KOPT-K1 (cell line): Measurements from ENCODE around the gene CCNF.

Experiments used
- H3K27ac ChIP-seq: fragments of 200-600 bp; sonication (generic); 2 replicates; pipeline ENCODE4 v1.5.1; 2016; ENCODE audit warnings: antibody characterized with exemption, mild to moderate bottlenecking, low read depth, low read length; ENCODE audit not compliant: poor library complexity, severe bottlenecking
- H3K36me3 ChIP-seq: fragments of 200-600 bp; sonication (generic); 2 replicates; pipeline ENCODE4 v1.5.1; 2017; ENCODE audit warnings: antibody characterized with exemption, mild to moderate bottlenecking, low read length, moderate library complexity; ENCODE audit not compliant: insufficient read depth
- H3K9me3 ChIP-seq: fragments of 200-600 bp; sonication (generic); 2 replicates; pipeline ENCODE4 v1.5.1; 2017; ENCODE audit warnings: antibody characterized with exemption, low read length, mild to moderate bottlenecking; ENCODE audit not compliant: insufficient read depth, poor library complexity, severe bottlenecking

Gene CCNF

GRCh38 chr16:2469399-2470233, 40.4 kb downstream of the CCNF start:
- Histone ChIP-seq H3K9me3 (no peaks in the 10 kb centered on the region), H3K36me3 (no peaks in the 10 kb centered on the region; the same call in 1 of the 2 replicates), H3K27ac (no peak overlapping the region)

- no peak overlapping the region for H3K27ac ChIP-seq
- no peaks in the 10 kb centered on the region for H3K9me3 ChIP-seq
- no peaks in the 10 kb centered on the region for H3K36me3 ChIP-seq
Observed at GRCh38 chr16:2470234-2470601, 41.0 kb downstream of the CCNF start.

GRCh38 chr16:2470603-2471015, 41.4 kb downstream of the CCNF start:
- H3K27ac ChIP-seq = no peak overlapping the region
- no peaks in the 10 kb centered on the region for H3K9me3 ChIP-seq
- H3K36me3 ChIP-seq = no peaks in the 10 kb centered on the region

DNA sequence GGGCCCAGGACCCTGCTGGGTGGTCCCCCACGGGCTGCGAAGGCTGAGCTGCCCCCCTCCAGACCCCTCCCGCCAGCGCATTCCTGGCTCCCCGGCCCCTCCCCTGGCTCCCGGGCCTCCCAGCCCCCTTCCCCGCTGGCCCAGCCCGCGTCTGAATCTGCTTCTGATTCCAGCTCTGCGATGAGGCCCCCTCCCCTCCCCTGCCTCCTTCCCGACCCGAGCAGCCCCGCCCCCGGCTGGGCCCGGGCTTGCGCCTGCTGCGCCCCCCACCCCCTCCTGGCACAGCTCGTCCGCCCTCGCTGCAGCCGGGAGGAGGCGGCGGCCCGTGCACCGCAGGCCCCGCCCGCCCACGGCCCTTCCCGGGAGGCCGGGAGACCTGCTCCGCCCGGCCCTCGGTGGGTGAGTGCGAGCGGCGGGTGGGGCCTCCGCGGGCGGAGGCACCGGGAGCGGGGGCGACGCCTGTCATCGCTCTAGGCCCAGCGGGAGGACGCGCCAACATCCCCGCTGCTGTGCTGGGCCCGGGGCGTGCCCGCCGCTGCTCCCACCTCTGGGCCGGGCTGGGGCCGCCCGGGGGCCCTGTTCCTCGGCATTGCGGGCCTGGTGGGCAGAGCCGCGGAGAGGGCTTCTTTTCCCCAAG, 41.9 kb downstream of the CCNF start, which contains the start of gene NTN3:
TSS of gene NTN3 (plus strand) at position 282 of the 637 bp plus-strand sequence. CDS start 405 bp downstream, outside the sequence.
- Histone ChIP-seq H3K9me3 (no peaks in the 10 kb centered on the region), H3K36me3 (no peaks in the 10 kb centered on the region), H3K27ac (no peak within 1 kb of the TSS)

GRCh38 chr16:2471653-2472487, 42.6 kb downstream of the CCNF start:
- H3K27ac ChIP-seq = no peak overlapping the region
- no peaks in the 10 kb centered on the region for H3K9me3 ChIP-seq
- no peaks in the 10 kb centered on the region for H3K36me3 ChIP-seq

DNA sequence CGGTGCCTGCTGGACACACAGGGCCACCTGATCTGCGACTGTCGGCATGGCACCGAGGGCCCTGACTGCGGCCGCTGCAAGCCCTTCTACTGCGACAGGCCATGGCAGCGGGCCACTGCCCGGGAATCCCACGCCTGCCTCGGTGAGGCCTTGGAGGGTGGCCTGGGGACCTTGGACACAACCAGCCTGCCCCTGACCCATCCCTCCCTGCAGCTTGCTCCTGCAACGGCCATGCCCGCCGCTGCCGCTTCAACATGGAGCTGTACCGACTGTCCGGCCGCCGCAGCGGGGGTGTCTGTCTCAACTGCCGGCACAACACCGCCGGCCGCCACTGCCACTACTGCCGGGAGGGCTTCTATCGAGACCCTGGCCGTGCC, 43.2 kb downstream of the CCNF start:
- Histone ChIP-seq H3K36me3 (no peaks in the 10 kb centered on the region), H3K9me3 (no peaks in the 10 kb centered on the region), H3K27ac (no peak overlapping the region)

- no peak overlapping the region for H3K27ac ChIP-seq
- H3K36me3 ChIP-seq = no peaks in the 10 kb centered on the region
- H3K9me3 ChIP-seq = no peaks in the 10 kb centered on the region
Observed at GRCh38 chr16:2472885-2473445, 43.7 kb downstream of the CCNF start.

GRCh38 chr16:2473446-2473926, 44.2 kb downstream of the CCNF start:
- no peaks in the 10 kb centered on the region for H3K36me3 ChIP-seq
- H3K9me3 ChIP-seq = no peaks in the 10 kb centered on the region
- H3K27ac ChIP-seq = no peak overlapping the region

DNA sequence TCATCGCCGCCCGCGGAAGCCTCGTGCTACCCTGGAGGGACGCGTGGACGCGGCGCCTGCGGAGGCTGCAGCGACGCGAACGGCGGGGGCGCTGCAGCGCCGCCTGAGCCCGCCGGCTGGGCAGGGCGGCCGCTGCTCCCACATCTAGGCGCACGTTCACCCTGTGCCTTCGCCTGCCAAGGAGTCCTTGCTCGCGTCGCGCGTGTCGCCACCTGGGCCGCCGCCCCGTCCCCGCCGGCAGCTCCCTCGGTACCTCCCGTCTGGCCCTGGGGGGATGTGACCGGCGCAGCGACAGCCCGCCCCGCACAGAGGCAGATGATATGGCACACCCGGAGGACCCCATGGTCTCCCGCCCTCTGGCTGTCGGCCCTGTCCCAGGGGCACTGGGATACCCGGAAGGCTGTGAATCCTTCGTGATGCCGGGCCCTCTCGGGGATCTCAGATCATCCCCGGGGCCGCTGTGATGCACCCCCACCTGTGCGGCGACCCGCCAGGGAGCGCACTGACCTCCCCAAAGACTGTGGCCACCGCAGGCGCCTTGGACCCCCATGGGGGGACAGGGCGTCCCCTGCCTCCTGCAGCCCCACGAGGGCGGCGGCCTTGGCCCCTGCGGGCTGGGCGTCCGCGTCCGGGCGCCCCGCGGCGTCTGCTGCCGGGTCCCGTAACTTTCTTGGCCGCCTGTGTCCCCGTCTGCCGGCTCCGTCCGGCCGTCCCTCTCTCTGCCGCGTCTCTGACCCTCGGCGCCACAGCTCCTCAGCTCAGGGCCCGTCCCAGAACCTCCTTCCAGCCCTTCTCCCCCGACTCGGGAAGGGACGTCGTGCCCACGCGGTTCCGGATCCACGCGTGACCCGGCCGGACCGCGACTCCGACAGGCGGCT, 45.0 kb downstream of the CCNF start:
- H3K9me3 ChIP-seq = no peaks in the 10 kb centered on the region
- no peaks in the 10 kb centered on the region for H3K36me3 ChIP-seq
- peak overlapping the region; percentile 62 for H3K27ac ChIP-seq

GRCh38 chr16:2474877-2475412, 45.7 kb downstream of the CCNF start, which contains the start of gene TBC1D24:
TSS of gene TBC1D24 (plus strand) at chr16:2475127. CDS start at chr16:2496149, 21,022 bp downstream.
- Histone ChIP-seq H3K36me3 (no peaks in the 10 kb centered on the region), H3K9me3 (no peaks in the 10 kb centered on the region), H3K27ac (peak within 1 kb of the TSS; percentile 62)

DNA sequence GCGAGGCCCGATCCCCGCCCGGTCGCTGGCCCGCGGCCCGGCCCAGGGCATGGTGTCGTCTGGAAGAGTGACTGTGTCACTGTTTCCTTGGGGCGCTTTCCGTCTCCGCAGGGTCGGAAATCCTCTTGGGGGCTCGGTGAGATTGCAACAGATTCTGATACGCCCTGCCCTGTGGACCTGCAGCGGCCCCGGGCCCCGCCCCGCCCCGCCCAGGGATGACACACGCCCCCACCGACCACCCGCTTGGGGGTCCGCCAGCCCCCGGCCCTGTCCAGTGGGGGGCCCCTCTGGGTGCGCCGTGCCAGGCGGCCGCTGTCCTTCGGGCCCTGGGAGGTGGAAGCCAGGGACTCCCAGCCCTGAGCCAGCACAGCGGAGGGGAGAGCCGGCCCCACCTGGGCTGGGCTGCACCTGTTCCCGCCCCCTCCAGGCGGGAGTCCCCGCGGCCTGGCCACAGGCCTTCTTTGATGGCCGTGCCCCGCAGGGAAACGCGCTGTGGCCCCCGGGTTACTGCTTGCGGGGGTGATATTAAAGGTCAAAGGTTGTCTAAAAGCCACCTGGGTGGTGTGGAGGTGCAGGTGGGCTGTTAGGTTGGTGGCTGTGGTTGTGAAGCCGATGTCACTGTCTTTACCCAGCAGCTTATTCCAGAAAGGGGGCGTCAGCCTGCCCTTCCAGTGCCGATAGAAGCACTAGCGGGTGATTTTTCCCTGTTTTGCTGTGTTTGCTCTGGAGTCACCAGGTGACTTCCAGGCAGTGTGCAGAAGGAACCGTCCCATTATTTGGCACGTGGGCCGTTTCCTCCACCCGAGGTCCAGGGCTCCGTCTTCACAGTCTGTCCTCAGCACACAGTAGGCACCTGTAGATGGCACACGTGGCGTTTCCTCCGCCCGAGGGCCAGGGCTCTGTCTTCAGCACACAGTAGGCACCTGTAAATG, 46.4 kb downstream of the CCNF start:
- H3K27ac ChIP-seq = peak overlapping the region; percentile 62
- H3K9me3 ChIP-seq = no peaks in the 10 kb centered on the region
- no peaks in the 10 kb centered on the region for H3K36me3 ChIP-seq

DNA sequence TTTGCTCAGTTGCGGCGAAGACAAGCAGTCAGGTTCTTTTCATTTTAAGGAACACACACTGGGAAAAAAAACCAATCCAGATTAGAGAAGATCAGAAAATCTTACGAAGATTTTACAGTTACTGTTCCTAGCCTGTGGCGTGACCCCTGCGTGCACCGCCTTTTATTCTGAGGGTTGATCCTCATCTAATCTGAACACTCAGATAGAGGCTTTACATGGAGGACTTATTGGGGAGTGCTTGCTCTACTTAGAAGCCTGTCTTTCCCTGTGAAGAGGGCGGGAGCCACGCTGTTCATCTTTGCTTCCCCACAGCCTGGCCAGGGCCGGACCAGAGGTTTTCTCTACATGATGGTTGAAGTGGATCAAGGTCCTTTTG, 47.1 kb downstream of the CCNF start:
- Histone ChIP-seq H3K9me3 (no peaks in the 10 kb centered on the region), H3K27ac (no peak overlapping the region), H3K36me3 (no peaks in the 10 kb centered on the region)

DNA sequence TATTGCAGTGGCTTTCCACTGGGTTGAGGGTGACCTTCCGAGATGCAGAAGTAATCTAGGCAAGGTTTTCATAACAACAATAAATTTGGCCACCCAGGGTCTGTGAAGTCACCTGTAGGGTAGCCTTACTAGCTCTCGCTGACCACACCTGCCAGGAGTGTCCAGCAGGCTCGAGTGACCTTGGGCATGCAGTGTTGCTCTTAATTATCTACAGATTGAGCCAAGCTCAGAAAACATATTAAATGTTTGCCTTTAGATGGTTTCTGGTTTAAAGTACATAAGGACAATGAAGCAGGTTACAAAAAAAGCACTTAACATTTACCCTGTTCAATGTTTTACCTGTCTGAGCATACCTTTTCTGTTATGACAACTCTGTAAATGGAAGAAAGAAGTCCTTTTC, 47.5 kb downstream of the CCNF start:
- Histone ChIP-seq H3K36me3 (no peaks in the 10 kb centered on the region), H3K9me3 (no peaks in the 10 kb centered on the region), H3K27ac (no peak overlapping the region)
